ENCODE measurements around the gene XYLB. TPM values are rescaled to one million over a fixed set of nuclear protein-coding genes. Genes with fewer than 3 reads are reported as not detected.
A peak's percentile ranks its signal among the peaks of the same experiment; 100 is the strongest.

Gene XYLB
- polyA plus RNA-seq, 3 donors, result 11.1 to 14.5 (median 14.0) TPM

DNA sequence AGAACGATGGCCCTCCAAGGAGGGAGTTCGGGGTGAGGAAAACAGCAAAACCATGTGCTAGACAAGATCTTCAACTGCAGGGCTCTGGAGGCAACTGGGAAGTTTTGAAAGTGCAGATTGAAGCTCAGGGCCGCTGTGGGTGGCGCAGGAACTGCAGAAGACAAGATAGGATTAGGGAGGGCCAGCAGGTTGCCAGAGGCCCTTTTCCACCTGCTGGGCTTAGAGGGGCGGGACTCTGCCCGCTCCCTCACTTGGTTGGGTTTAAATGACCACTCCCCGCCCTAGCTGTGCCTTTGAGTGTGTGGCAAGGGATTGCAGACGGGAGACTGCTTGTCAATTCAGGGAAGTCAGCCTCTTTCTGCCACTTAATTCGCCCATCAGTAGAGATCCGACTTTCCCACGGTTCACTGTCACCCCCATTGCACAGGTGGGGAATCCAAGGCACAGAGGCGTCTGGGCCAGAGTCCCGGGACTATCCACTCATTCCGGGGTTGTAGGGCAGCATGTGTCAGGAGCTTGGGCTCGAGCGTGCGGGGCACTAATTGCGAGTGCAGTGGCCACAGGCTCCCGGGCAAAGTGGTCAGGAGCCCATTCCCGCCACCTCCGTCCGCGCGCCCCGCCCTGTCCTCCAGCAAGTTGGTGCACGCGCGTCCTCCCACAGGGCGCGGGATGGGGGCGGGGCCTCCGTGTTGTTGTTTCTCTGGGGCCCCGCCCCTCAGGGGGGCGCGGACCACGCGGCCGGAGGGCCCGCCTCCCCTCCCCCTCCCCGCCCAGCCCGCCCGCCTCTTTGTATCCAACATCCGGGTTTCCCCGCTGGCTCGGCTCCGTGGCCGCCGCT is 106.7 kb downstream of the XYLB start, which contains the start of gene ACVR2B:
Gene ACVR2B (plus strand): TSS at position 816 of the 838 bp plus-strand sequence. CDS start 433 bp downstream, outside the sequence.
- peak; percentile 88 for DNase-seq

- DNase-seq, result no peak
Observed at GRCh38 chr3:38453913-38454177, 107.3 kb downstream of the XYLB start.

- DNase-seq, result no peak
Observed at GRCh38 chr3:38454178-38454883, 107.7 kb downstream of the XYLB start.

GRCh38 chr3:38454884-38455638 is 108.5 kb downstream of the XYLB start:
- DNase-seq, result peak; percentile 81

GRCh38 chr3:38455639-38456430 is 109.2 kb downstream of the XYLB start:
- no peak for DNase-seq

DNA sequence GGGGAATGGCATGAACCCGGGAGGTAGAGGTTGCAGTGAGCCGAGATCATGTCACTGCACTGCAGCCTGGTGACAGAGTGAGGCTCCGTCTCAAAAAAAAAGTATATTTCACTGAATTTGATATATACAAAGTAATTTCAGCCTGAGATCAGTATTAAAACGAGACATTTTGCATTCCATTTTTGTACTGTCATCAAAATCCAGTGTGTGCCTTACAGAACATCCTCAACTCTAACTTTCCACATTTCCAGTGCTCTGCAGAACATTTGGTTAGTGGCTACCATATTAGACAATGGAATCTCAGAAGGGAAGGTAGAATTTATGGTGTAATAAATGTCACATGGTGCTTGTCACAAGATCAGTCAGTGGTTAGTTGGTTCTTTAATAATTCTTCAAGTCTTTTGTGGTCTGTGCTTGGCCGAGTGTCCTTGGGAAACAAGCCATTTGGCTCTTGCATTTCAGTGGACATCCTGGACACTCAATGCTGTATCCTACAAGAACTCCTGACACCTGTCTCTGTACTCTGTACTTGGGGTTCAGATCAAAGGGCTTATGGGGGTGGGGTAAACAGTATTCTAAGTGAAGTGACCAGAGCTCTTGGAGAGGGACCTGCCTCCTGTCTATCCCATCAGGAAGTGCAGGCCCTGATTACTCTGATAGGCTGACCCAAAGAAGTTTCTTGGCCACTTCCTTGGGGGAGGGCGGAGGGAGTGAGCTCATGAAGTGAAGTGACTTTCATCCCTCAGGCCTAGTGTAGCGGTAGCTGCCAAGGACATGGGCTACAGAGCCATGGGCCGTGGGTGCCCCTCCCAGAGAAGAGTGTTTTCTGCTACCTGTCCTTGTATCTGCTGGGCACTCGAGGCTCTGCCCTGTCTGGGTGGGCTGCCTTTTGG is 110.8 kb downstream of the XYLB start:
- DNase-seq, result no peak

- DNase-seq, result no peak
Observed at GRCh38 chr3:38458796-38459498, 112.4 kb downstream of the XYLB start.

GRCh38 chr3:38459499-38460048 is 113.0 kb downstream of the XYLB start:
- no peak for DNase-seq

DNA sequence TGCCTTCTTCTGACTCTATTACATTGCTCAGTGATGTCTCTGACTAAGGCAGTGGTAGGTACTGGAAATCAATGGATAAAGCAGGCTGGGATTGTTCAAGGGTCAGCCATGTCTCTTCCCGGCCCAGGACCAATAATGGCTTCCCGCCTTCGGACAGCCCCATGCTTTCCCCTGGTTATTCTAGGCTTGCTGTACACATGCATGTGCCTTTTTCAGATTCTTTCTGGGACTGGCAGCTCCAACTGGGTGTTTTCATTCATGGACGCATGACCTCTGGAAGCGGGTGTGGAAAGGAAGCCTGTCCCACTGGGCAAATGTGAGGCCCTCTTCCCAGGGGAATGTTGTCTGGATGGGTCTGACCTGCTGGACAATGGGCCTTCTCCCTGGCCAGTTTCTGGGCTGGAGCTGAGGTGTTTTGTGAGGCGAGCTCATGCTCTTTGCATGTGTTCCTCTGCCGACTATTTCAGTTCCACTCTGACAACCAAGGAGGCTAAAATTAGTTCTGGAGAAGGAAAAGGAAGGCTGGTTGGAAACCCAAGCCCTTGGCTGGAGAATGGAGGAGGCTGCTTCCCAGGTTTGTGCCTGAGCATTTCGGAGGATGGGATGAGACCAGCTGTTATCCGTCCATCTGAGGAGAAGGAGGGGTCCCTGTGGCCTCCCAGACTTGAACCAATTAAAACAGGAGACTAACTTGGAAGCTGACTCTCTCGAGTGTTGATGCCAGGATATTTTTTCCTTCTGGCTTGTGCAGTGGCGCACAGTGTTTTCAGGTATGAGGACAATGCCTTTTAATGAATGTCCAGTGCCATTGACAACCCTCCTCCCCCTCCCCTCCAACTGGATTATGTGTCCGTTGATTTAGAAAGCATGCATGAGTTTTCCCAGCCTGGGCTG is 114.0 kb downstream of the XYLB start:
- DNase-seq, result no peak

Other genes with a start within 250 kb of the XYLB start
- gene ACAA1, start 209.7 kb upstream of the XYLB start, polyA plus RNA-seq (ENCODE audit: insufficient read length in 3 of 3), result 100 to 1,000 TPM; 138 to 154 (median 150) TPM
- gene MYD88, start 208.1 kb upstream of the XYLB start, polyA plus RNA-seq (ENCODE audit: insufficient read length in 3 of 3), result 10 to 100 TPM; 24.3 to 28.5 (median 28.2) TPM
- gene OXSR1, start 181.2 kb upstream of the XYLB start, polyA plus RNA-seq (ENCODE audit: insufficient read length in 3 of 3), result 10 to 100 TPM; 44.4 to 52.0 (median 46.4) TPM
- gene SLC22A13, start 81.0 kb upstream of the XYLB start, polyA plus RNA-seq (ENCODE audit: insufficient read length in 3 of 3), result 1 to 10 TPM; 2.6 to 6.1 (median 4.8) TPM
- 1 to 10 TPM in 1 of 3 donors, under 1 TPM in 2; 0.36 to 1.1 (median 0.90) TPM for gene SLC22A14, start 64.5 kb upstream of the XYLB start, polyA plus RNA-seq (ENCODE audit: insufficient read length in 3 of 3)
- gene ACVR2B, start 107.1 kb downstream of the XYLB start, polyA plus RNA-seq (ENCODE audit: insufficient read length in 3 of 3), result 10 to 100 TPM; 16.0 to 21.8 (median 20.7) TPM
- gene EXOG, start 149.6 kb downstream of the XYLB start, polyA plus RNA-seq (ENCODE audit: insufficient read length in 3 of 3), result 10 to 100 TPM in 2 of 3 donors, 1 to 10 TPM in 1; 9.4 to 20.9 (median 17.7) TPM

Measured in renal pelvis (tissue), 4 donors.